Measurements from ENCODE around the gene PDZD8.

Gene PDZD8

GRCh38 chr10:117375360-117376178 lies at the start of gene PDZD8:
Gene PDZD8 (minus strand): TSS chr10:117375440. CDS start chr10:117375227, 213 bp downstream.
- DNase-seq: no peak

- no peak for DNase-seq
Observed at GRCh38 chr10:117424171-117424570, 48.9 kb upstream of the PDZD8 start.

- DNase-seq: no peak
Observed at GRCh38 chr10:117421985-117422384, 46.7 kb upstream of the PDZD8 start.

- no peak for DNase-seq
Observed at GRCh38 chr10:117420768-117421167, 45.5 kb upstream of the PDZD8 start.

- no peak for DNase-seq
Observed at GRCh38 chr10:117419921-117420320, 44.7 kb upstream of the PDZD8 start.

GRCh38 chr10:117419159-117419558 lies 43.9 kb upstream of the PDZD8 start:
- DNase-seq: no peak

- no peak for DNase-seq
Observed at GRCh38 chr10:117418121-117418520, 42.9 kb upstream of the PDZD8 start.

- DNase-seq: no peak
Observed at GRCh38 chr10:117417196-117417595, 42.0 kb upstream of the PDZD8 start.

- DNase-seq: no peak
Observed at GRCh38 chr10:117413928-117414618, 38.8 kb upstream of the PDZD8 start.

- DNase-seq: no peak
Observed at GRCh38 chr10:117412469-117413010, 37.3 kb upstream of the PDZD8 start.

GRCh38 chr10:117411479-117412399 lies 36.5 kb upstream of the PDZD8 start:
- DNase-seq: no peak

GRCh38 chr10:117410557-117410956 lies 35.3 kb upstream of the PDZD8 start:
- no peak for DNase-seq

GRCh38 chr10:117409549-117410305 lies 34.5 kb upstream of the PDZD8 start:
- no peak for DNase-seq

- DNase-seq: no peak
Observed at GRCh38 chr10:117408436-117409384, 33.5 kb upstream of the PDZD8 start.

- no peak for DNase-seq
Observed at GRCh38 chr10:117405730-117406129, 30.5 kb upstream of the PDZD8 start.

- no peak for DNase-seq
Observed at GRCh38 chr10:117400329-117400728, 25.1 kb upstream of the PDZD8 start.

GRCh38 chr10:117399341-117400196 lies 24.3 kb upstream of the PDZD8 start:
- no peak for DNase-seq

GRCh38 chr10:117398029-117398428 lies 22.8 kb upstream of the PDZD8 start:
- no peak for DNase-seq

- DNase-seq: no peak
Observed at GRCh38 chr10:117391436-117392205, 16.4 kb upstream of the PDZD8 start.

Measured in NCI-H1694 (cell line).